ENCODE data around the gene GRID1.

The GRID1 gene

DNA sequence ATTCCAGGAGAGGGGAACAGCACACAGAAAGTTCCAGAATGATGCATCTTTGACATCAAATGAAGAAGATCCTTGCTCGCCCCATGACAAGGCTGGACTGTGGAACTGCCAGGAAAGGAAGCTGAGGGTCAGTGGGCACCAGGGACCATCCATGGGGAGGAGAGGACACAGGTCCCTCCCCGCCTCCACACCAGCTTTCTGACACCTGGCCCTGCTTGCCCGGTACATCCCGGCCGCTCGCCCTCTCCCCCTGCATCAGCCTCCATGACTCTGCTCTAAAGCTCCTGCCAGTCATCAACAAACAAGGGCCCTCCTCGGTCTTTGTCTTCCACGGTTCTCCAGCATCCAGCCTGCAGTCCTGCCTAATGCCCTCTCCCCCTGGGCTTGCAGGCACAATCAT is 222.3 kb downstream of the GRID1 start (continued):
- TF ChIP-seq ZNF544 (tag by site-specific recombination; IDR thresholded peaks at IDR 0.05) (no peak), ZNF560 (tag by site-specific recombination; IDR thresholded peaks at IDR 0.05; ENCODE audit: borderline replicate concordance) (no peak)

DNA sequence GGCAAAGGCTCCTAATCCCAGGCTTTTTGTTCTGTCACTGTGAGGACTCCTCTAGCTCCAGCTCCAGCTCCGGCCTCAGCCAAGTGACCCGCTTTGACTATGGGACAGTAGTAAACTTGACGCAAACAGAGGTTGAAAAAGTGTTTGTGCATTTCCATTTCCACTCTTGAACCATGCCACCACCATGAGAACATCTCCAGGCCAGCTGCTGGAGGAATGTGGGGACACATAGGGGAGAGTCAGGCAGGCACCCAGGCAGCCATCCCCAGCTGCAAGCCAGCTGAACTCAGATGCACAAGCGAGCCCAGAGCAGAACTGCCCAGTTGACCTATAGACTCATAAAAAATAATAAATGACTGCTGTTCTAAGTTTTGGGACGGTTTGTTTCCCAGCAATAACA is 224.7 kb downstream of the GRID1 start:
- Histone ChIP-seq H3K36me3 (ENCODE audit: control insufficient read depth in 2 of 2, insufficient read depth in 1 of 2, low read length in 2 of 2) (no peaks in the 10 kb centered on the region), H3K4me3 (ENCODE audit: low read depth, low read length) (no peak overlapping the region), H3K4me1 (ENCODE audit: control insufficient read depth, insufficient read depth, low read length) (no peaks in the 10 kb centered on the region), H3K9me3 (ENCODE audit: control insufficient read depth, insufficient read depth, low read depth, low read length) (no peaks in the 10 kb centered on the region), H3K27ac (ENCODE audit: extremely low read depth, low read depth, low read length) (no peak overlapping the region)
- CTCF ChIA-PET, result interaction anchor here (0.5 to 0.6 kb wide), 2 partner anchors 43 to 99 kb away, joined by 3 read pairs; no protein-coding TSS in a partner anchor
- no peak for TF ChIP-seq ZNF24 (tag by site-specific recombination; IDR thresholded peaks at IDR 0.05)
- TF ChIP-seq, protein P1, sequence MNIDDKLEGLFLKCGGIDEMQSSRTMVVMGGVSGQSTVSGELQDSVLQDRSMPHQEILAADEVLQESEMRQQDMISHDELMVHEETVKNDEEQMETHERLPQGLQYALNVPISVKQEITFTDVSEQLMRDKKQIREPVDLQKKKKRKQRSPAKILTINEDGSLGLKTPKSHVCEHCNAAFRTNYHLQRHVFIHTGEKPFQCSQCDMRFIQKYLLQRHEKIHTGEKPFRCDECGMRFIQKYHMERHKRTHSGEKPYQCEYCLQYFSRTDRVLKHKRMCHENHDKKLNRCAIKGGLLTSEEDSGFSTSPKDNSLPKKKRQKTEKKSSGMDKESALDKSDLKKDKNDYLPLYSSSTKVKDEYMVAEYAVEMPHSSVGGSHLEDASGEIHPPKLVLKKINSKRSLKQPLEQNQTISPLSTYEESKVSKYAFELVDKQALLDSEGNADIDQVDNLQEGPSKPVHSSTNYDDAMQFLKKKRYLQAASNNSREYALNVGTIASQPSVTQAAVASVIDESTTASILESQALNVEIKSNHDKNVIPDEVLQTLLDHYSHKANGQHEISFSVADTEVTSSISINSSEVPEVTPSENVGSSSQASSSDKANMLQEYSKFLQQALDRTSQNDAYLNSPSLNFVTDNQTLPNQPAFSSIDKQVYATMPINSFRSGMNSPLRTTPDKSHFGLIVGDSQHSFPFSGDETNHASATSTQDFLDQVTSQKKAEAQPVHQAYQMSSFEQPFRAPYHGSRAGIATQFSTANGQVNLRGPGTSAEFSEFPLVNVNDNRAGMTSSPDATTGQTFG (tag by site-specific recombination; IDR thresholded peaks at IDR 0.05; ENCODE audit: borderline replicate concordance), result no peak
- TF ChIP-seq, protein P2, sequence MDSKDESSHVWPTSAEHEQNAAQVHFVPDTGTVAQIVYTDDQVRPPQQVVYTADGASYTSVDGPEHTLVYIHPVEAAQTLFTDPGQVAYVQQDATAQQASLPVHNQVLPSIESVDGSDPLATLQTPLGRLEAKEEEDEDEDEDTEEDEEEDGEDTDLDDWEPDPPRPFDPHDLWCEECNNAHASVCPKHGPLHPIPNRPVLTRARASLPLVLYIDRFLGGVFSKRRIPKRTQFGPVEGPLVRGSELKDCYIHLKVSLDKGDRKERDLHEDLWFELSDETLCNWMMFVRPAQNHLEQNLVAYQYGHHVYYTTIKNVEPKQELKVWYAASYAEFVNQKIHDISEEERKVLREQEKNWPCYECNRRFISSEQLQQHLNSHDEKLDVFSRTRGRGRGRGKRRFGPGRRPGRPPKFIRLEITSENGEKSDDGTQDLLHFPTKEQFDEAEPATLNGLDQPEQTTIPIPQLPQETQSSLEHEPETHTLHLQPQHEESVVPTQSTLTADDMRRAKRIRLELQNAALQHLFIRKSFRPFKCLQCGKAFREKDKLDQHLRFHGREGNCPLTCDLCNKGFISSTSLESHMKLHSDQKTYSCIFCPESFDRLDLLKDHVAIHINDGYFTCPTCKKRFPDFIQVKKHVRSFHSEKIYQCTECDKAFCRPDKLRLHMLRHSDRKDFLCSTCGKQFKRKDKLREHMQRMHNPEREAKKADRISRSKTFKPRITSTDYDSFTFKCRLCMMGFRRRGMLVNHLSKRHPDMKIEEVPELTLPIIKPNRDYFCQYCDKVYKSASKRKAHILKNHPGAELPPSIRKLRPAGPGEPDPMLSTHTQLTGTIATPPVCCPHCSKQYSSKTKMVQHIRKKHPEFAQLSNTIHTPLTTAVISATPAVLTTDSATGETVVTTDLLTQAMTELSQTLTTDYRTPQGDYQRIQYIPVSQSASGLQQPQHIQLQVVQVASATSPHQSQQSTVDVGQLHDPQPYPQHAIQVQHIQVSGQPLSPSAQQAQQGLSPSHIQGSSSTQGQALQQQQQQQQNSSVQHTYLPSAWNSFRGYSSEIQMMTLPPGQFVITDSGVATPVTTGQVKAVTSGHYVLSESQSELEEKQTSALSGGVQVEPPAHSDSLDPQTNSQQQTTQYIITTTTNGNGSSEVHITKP (tag by site-specific recombination; IDR thresholded peaks at IDR 0.05), result no peak
- TF ChIP-seq ZNF354C (tag by site-specific recombination; IDR thresholded peaks at IDR 0.05; ENCODE audit: borderline replicate concordance, low read depth), result no peak
- TF ChIP-seq ZFP69B (tag by site-specific recombination; IDR thresholded peaks at IDR 0.05), result no peak
- TF ChIP-seq ZNF561 (tag by site-specific recombination; IDR thresholded peaks at IDR 0.05; ENCODE audit: borderline replicate concordance), result no peak
- TF ChIP-seq, protein P3, sequence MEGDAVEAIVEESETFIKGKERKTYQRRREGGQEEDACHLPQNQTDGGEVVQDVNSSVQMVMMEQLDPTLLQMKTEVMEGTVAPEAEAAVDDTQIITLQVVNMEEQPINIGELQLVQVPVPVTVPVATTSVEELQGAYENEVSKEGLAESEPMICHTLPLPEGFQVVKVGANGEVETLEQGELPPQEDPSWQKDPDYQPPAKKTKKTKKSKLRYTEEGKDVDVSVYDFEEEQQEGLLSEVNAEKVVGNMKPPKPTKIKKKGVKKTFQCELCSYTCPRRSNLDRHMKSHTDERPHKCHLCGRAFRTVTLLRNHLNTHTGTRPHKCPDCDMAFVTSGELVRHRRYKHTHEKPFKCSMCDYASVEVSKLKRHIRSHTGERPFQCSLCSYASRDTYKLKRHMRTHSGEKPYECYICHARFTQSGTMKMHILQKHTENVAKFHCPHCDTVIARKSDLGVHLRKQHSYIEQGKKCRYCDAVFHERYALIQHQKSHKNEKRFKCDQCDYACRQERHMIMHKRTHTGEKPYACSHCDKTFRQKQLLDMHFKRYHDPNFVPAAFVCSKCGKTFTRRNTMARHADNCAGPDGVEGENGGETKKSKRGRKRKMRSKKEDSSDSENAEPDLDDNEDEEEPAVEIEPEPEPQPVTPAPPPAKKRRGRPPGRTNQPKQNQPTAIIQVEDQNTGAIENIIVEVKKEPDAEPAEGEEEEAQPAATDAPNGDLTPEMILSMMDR (tag by site-specific recombination; IDR thresholded peaks at IDR 0.05), result no peak
- no peak for TF ChIP-seq ZSCAN23 (tag by site-specific recombination; IDR thresholded peaks at IDR 0.05)
- TF ChIP-seq, protein P4, sequence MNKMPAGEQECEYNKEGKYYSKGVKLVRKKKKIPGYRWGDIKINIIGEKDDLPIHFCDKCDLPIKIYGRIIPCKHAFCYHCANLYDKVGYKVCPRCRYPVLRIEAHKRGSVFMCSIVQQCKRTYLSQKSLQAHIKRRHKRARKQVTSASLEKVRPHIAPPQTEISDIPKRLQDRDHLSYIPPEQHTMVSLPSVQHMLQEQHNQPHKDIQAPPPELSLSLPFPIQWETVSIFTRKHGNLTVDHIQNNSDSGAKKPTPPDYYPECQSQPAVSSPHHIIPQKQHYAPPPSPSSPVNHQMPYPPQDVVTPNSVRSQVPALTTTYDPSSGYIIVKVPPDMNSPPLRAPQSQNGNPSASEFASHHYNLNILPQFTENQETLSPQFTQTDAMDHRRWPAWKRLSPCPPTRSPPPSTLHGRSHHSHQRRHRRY (tag by site-specific recombination; IDR thresholded peaks at IDR 0.05), result no peak
- TF ChIP-seq SCRT2 (tag by site-specific recombination; IDR thresholded peaks at IDR 0.05), result no peak
- no peak for TF ChIP-seq ZNF426 (tag by site-specific recombination; IDR thresholded peaks at IDR 0.05)
- TF ChIP-seq, protein P5, sequence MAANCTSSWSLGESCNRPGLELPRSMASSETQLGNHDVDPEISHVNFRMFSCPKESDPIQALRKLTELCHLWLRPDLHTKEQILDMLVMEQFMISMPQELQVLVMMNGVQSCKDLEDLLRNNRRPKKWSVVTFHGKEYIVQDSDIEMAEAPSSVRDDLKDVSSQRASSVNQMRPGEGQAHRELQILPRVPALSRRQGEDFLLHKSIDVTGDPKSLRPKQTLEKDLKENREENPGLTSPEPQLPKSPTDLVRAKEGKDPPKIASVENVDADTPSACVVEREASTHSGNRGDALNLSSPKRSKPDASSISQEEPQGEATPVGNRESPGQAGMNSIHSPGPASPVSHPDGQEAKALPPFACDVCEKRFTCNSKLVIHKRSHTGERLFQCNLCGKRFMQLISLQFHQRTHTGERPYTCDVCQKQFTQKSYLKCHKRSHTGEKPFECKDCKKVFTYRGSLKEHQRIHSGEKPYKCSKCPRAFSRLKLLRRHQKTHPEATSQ (tag by site-specific recombination; IDR thresholded peaks at IDR 0.05), result no peak
- no peak for TF ChIP-seq ZNF654 (tag by site-specific recombination; IDR thresholded peaks at IDR 0.05; ENCODE audit: low read depth)
- no peak for TF ChIP-seq ZBTB1 (tag by site-specific recombination; IDR thresholded peaks at IDR 0.05)
- no peak for TF ChIP-seq BCL11A (tag by site-specific recombination; IDR thresholded peaks at IDR 0.05; ENCODE audit: low read depth)
- no peak for TF ChIP-seq KLF7 (tag by site-specific recombination; IDR thresholded peaks at IDR 0.05; ENCODE audit: borderline replicate concordance)
- TF ChIP-seq, protein P6, sequence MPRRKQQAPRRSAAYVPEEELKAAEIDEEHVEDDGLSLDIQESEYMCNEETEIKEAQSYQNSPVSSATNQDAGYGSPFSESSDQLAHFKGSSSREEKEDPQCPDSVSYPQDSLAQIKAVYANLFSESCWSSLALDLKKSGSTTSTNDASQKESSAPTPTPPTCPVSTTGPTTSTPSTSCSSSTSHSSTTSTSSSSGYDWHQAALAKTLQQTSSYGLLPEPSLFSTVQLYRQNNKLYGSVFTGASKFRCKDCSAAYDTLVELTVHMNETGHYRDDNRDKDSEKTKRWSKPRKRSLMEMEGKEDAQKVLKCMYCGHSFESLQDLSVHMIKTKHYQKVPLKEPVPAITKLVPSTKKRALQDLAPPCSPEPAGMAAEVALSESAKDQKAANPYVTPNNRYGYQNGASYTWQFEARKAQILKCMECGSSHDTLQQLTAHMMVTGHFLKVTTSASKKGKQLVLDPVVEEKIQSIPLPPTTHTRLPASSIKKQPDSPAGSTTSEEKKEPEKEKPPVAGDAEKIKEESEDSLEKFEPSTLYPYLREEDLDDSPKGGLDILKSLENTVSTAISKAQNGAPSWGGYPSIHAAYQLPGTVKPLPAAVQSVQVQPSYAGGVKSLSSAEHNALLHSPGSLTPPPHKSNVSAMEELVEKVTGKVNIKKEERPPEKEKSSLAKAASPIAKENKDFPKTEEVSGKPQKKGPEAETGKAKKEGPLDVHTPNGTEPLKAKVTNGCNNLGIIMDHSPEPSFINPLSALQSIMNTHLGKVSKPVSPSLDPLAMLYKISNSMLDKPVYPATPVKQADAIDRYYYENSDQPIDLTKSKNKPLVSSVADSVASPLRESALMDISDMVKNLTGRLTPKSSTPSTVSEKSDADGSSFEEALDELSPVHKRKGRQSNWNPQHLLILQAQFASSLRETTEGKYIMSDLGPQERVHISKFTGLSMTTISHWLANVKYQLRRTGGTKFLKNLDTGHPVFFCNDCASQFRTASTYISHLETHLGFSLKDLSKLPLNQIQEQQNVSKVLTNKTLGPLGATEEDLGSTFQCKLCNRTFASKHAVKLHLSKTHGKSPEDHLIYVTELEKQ (tag by site-specific recombination; IDR thresholded peaks at IDR 0.05; ENCODE audit: borderline replicate concordance), result no peak
- TF ChIP-seq ZNF830 (tag by site-specific recombination; IDR thresholded peaks at IDR 0.05; ENCODE audit: low read depth), result no peak
- TF ChIP-seq ZNF146 (tag by site-specific recombination; IDR thresholded peaks at IDR 0.05), result no peak
- POLR2A ChIA-PET, result no interaction called here
